Measurements from ENCODE around the gene VPS39. TPM values are rescaled to one million over a fixed set of nuclear protein-coding genes. Genes with fewer than 3 reads are reported as not detected.

Gene VPS39
- total RNA-seq, 1 donor from 2014 or later, result 88.9 TPM

- TF ChIP-seq, protein P1, sequence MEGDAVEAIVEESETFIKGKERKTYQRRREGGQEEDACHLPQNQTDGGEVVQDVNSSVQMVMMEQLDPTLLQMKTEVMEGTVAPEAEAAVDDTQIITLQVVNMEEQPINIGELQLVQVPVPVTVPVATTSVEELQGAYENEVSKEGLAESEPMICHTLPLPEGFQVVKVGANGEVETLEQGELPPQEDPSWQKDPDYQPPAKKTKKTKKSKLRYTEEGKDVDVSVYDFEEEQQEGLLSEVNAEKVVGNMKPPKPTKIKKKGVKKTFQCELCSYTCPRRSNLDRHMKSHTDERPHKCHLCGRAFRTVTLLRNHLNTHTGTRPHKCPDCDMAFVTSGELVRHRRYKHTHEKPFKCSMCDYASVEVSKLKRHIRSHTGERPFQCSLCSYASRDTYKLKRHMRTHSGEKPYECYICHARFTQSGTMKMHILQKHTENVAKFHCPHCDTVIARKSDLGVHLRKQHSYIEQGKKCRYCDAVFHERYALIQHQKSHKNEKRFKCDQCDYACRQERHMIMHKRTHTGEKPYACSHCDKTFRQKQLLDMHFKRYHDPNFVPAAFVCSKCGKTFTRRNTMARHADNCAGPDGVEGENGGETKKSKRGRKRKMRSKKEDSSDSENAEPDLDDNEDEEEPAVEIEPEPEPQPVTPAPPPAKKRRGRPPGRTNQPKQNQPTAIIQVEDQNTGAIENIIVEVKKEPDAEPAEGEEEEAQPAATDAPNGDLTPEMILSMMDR (IDR thresholded peaks at IDR 0.05; ENCODE audit: unreplicated experiment), result no peak
- DNase-seq (ENCODE audit: low spot score, unreplicated experiment), result no peak
- H3K4me1 Mint-ChIP-seq (ENCODE audit: low read depth), result peaks cover 4% of the 10 kb centered on the region
- H3K27ac Mint-ChIP-seq, result no peak overlapping the region
- H3K27me3 Mint-ChIP-seq, result peaks cover 4% of the 10 kb centered on the region
- H3K36me3 Mint-ChIP-seq (ENCODE audit: insufficient read depth), result no peaks in the 10 kb centered on the region
- no peaks in the 10 kb centered on the region for H3K9me3 Mint-ChIP-seq (ENCODE audit: low read depth)
- no peak overlapping the region for H3K4me3 Mint-ChIP-seq (ENCODE audit: low read depth)
Measured at GRCh38 chr15:42149493-42150218, 58.4 kb downstream of the VPS39 start.

GRCh38 chr15:42148808-42149492 is 59.2 kb downstream of the VPS39 start:
- H3K27ac Mint-ChIP-seq, result no peak overlapping the region
- H3K4me3 Mint-ChIP-seq (ENCODE audit: low read depth), result no peak overlapping the region
- DNase-seq (ENCODE audit: low spot score, unreplicated experiment), result no peak
- TF ChIP-seq, protein P1 (IDR thresholded peaks at IDR 0.05; ENCODE audit: unreplicated experiment), result no peak
- peaks cover 4% of the 10 kb centered on the region for H3K4me1 Mint-ChIP-seq (ENCODE audit: low read depth)
- H3K27me3 Mint-ChIP-seq, result peaks cover 4% of the 10 kb centered on the region
- no peaks in the 10 kb centered on the region for H3K9me3 Mint-ChIP-seq (ENCODE audit: low read depth)
- H3K36me3 Mint-ChIP-seq (ENCODE audit: insufficient read depth), result no peaks in the 10 kb centered on the region

GRCh38 chr15:42147431-42147735 is 60.7 kb downstream of the VPS39 start:
- no peaks in the 10 kb centered on the region for H3K9me3 Mint-ChIP-seq (ENCODE audit: low read depth)
- H3K27me3 Mint-ChIP-seq, result peaks cover 4% of the 10 kb centered on the region
- no peaks in the 10 kb centered on the region for H3K36me3 Mint-ChIP-seq (ENCODE audit: insufficient read depth)
- no peak overlapping the region for H3K4me3 Mint-ChIP-seq (ENCODE audit: low read depth)
- no peak overlapping the region for H3K27ac Mint-ChIP-seq
- TF ChIP-seq, protein P1 (IDR thresholded peaks at IDR 0.05; ENCODE audit: unreplicated experiment), result no peak
- no peak for DNase-seq (ENCODE audit: low spot score, unreplicated experiment)
- H3K4me1 Mint-ChIP-seq (ENCODE audit: low read depth), result peaks cover 4% of the 10 kb centered on the region

DNA sequence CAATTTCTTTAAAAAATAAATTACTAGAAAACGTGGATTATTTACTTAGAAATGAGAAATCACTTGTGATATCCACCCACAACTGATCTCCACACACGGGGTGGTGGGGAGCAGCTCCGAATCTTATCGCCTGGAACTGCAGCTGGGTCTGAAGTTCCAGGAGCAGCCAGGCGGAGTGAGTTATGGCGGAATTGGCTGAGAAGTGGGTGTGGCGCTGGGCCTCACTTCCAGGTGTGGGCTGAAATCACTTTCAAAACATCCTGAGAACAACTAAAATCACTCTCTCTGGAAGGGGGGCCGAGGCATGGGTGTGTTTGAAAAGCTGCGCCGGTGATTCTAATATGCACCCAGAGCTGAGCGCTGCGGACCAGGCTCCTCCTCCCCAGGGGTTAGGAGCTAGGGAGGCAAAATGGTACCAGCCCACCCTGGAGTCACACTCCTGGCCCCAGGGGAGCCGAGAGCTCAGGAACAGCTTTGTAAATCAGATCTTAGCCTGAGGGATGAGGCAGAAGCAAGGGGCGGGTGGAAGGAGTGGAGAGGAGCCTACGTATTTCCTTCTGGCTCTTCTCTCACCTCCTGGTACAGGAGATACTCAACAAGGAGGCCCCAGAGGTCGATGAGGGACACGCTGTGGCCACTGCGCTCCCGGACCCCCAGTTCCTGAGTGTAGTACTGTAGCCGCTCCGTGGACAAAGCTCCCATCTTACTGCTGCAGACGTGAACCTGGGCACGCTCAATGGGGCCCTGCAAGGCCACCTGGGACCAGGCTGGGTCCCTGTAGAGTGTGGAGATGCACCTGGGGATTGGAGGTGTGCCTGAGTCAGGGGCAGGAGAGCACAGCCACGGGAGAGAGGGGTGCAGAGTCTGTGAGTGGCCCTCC is 61.3 kb downstream of the VPS39 start:
- H3K4me1 Mint-ChIP-seq (ENCODE audit: low read depth), result peaks cover 4% of the 10 kb centered on the region
- TF ChIP-seq, protein P1 (IDR thresholded peaks at IDR 0.05; ENCODE audit: unreplicated experiment), result no peak
- DNase-seq (ENCODE audit: low spot score, unreplicated experiment), result no peak
- no peak overlapping the region for H3K4me3 Mint-ChIP-seq (ENCODE audit: low read depth)
- H3K27ac Mint-ChIP-seq, result no peak overlapping the region
- no peaks in the 10 kb centered on the region for H3K36me3 Mint-ChIP-seq (ENCODE audit: insufficient read depth)
- peaks cover 4% of the 10 kb centered on the region for H3K27me3 Mint-ChIP-seq
- no peaks in the 10 kb centered on the region for H3K9me3 Mint-ChIP-seq (ENCODE audit: low read depth)

Data from progenitor cell of endocrine pancreas (in vitro differentiated cells).